Neural progenitor cell (in vitro differentiated cells): ENCODE measurements around the gene SLC2A10. TPM values are rescaled to one million over a fixed set of nuclear protein-coding genes. Genes with fewer than 3 reads are reported as not detected.
A peak's percentile ranks its signal among the peaks of the same experiment; 100 is the strongest.

ENCODE experiments used
- DNase-seq: peaks from one replicate; pipeline ENCODE4 v3.0.0-alpha.2; 2016; ENCODE audit warnings: low spot score
- H2AFZ ChIP-seq: fragments of 200-600 bp; sonication (generic); replicated peaks from 2 replicates; pipeline ENCODE4 v1.6.1; 2016; ENCODE audit warnings: antibody characterized with exemption
- H3F3A ChIP-seq: fragments of 200-600 bp; sonication (generic); 2 replicates; pipeline ENCODE4 v1.6.1; 2016; ENCODE audit warnings: antibody characterized with exemption, low read depth
- H3K27ac ChIP-seq: fragments of 200-600 bp; sonication (generic); 2 replicates; pipeline ENCODE4 v1.5.1; 2016; ENCODE audit warnings: mild to moderate bottlenecking
- H3K27me3 ChIP-seq: fragments of 200-600 bp; sonication (generic); 2 replicates; pipeline ENCODE4 v1.6.1; 2016; ENCODE audit warnings: mild to moderate bottlenecking, moderate library complexity
- H3K36me3 ChIP-seq: fragments of 200-600 bp; sonication (generic); 2 replicates; pipeline ENCODE4 v1.5.1; 2016
- H3K4me1 ChIP-seq: fragments of 200-600 bp; sonication (generic); 2 replicates; pipeline ENCODE4 v1.6.1; 2016; ENCODE audit warnings: mixed run types
- H3K4me2 ChIP-seq: fragments of 200-600 bp; sonication (generic); 2 replicates; pipeline ENCODE4 v1.6.1; 2016
- H3K4me3 ChIP-seq: fragments of 200-600 bp; sonication (generic); 2 replicates; pipeline ENCODE4 v1.5.1; 2016
- H3K79me2 ChIP-seq: fragments of 200-600 bp; sonication (generic); 2 replicates; pipeline ENCODE4 v1.6.1; 2016; ENCODE audit warnings: low read depth
- H3K9ac ChIP-seq: fragments of 200-600 bp; sonication (generic); 2 replicates; pipeline ENCODE4 v1.6.1; 2016
- H3K9me3 ChIP-seq: fragments of 200-600 bp; sonication (generic); 2 replicates; pipeline ENCODE4 v1.5.1; 2016; ENCODE audit warnings: low read depth
- H4K20me1 ChIP-seq: fragments of 200-600 bp; sonication (generic); 2 replicates; pipeline ENCODE4 v1.6.1; 2016; ENCODE audit warnings: low read depth
- H3K27ac Mint-ChIP-seq: 3 replicates; pipeline ENCODE4 v1.8.0; 2021; ENCODE audit warnings: mixed read lengths
- H3K27me3 Mint-ChIP-seq: 2 replicates; pipeline ENCODE4 v1.8.0; 2022; ENCODE audit warnings: low read depth, mild to moderate bottlenecking, inconsistent platforms, moderate library complexity, mixed read lengths; ENCODE audit not compliant: insufficient read depth
- H3K36me3 Mint-ChIP-seq: 3 replicates; pipeline ENCODE4 v1.8.0; 2021; ENCODE audit warnings: mixed read lengths
- H3K4me1 Mint-ChIP-seq: 3 replicates; pipeline ENCODE4 v1.8.0; 2021; ENCODE audit warnings: mixed read lengths
- H3K4me3 Mint-ChIP-seq: 3 replicates; pipeline ENCODE4 v1.8.0; 2021; ENCODE audit warnings: mild to moderate bottlenecking, moderate library complexity, mixed read lengths
- H3K9me3 Mint-ChIP-seq: 3 replicates; pipeline ENCODE4 v1.8.0; 2020; ENCODE audit warnings: mixed read lengths
- CTCF ChIP-seq: fragments of 200-600 bp; sonication (generic); IDR thresholded peaks from 2 replicates; pipeline ENCODE4 v1.5.1; 2017; ENCODE audit warnings: antibody characterized with exemption, mild to moderate bottlenecking
- EZH2 ChIP-seq: fragments of 200-600 bp; sonication (generic); IDR thresholded peaks from 2 replicates; pipeline ENCODE4 v1.6.1; 2017; ENCODE audit warnings: antibody characterized with exemption, mild to moderate bottlenecking, moderate library complexity
- EZH2phosphoT487 ChIP-seq: fragments of 200-600 bp; sonication (generic); IDR thresholded peaks from 2 replicates; pipeline ENCODE4 v1.6.1; 2017; ENCODE audit warnings: antibody characterized with exemption
- total RNA-seq: library from RNA; depleted of rRNA; stranded (reverse); fragments of >200 nt; gene quantifications from 2 replicates; pipeline ENCODE4 v1.2.3, GENCODE V29; 2015; ENCODE audit warnings: low replicate concordance

Gene SLC2A10
- total RNA-seq, 1 donor from 2014 or later = 9.6 TPM

- Histone ChIP-seq H3K27me3 (no peaks in the 10 kb centered on the region), H3K9ac (no peak overlapping the region), H4K20me1 (no peaks in the 10 kb centered on the region), H3K4me1 (peaks cover 6% of the 10 kb centered on the region), H3K27ac (no peak overlapping the region), H3F3A (peaks cover 19% of the 10 kb centered on the region), H3K4me2 (no peak overlapping the region), H2AFZ (no peak overlapping the region), H3K79me2 (no peaks in the 10 kb centered on the region), H3K4me3 (no peak overlapping the region), H3K9me3 (no peaks in the 10 kb centered on the region), H3K36me3 (no peaks in the 10 kb centered on the region)
- H3K9me3 Mint-ChIP-seq = peaks cover 11% of the 10 kb centered on the region
- H3K4me3 Mint-ChIP-seq = peak overlapping the region; percentile 34
- TF ChIP-seq CTCF (peak; percentile 67), EZH2 (no peak)
- peaks cover 65% of the 10 kb centered on the region for H3K4me1 Mint-ChIP-seq
- H3K27me3 Mint-ChIP-seq = peaks cover 7% of the 10 kb centered on the region
- peak; percentile 50 for DNase-seq
- peaks cover 8% of the 10 kb centered on the region for H3K36me3 Mint-ChIP-seq
- peak overlapping the region; percentile 34 for H3K27ac Mint-ChIP-seq
These were observed 9.6 kb upstream of the SLC2A10 start for GRCh38 chr20:46699651-46700359.

GRCh38 chr20:46700481-46700880 is 9.0 kb upstream of the SLC2A10 start:
- Histone ChIP-seq H3K27ac (no peak overlapping the region), H3K79me2 (no peaks in the 10 kb centered on the region), H2AFZ (no peak overlapping the region), H3K9me3 (no peaks in the 10 kb centered on the region), H3K4me2 (no peak overlapping the region), H3K4me1 (peaks cover 8% of the 10 kb centered on the region), H3K27me3 (no peaks in the 10 kb centered on the region), H3K4me3 (no peak overlapping the region), H3F3A (peaks cover 25% of the 10 kb centered on the region), H4K20me1 (no peaks in the 10 kb centered on the region), H3K36me3 (no peaks in the 10 kb centered on the region), H3K9ac (no peak overlapping the region)
- Mint-ChIP-seq H3K27ac (peak overlapping the region; percentile 34), H3K36me3 (peaks cover 8% of the 10 kb centered on the region), H3K4me3 (no peak overlapping the region), H3K4me1 (peaks cover 63% of the 10 kb centered on the region), H3K9me3 (peaks cover 11% of the 10 kb centered on the region), H3K27me3 (peaks cover 7% of the 10 kb centered on the region)
- TF ChIP-seq EZH2phosphoT487 = no peak
- no peak for TF ChIP-seq EZH2
- TF ChIP-seq CTCF = no peak
- no peak for DNase-seq

DNA sequence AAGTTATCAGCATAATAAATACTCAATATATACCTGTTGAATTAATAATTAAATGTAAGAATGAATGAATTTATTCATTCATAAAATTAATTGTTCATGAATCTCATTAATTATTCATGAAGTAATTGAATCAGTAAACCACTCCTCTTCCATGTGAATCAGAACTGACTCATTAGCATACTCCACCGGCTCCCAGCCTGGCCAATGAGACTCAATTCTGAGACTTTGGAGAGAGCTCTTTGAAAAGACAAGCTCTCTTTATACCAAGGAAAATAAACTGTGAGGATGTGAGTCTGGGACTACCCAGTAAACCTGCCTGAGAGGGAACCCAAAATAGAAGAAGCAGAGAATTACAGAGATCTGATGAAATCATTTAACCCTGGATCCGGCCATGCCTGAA is 8.4 kb upstream of the SLC2A10 start:
- peaks cover 25% of the 10 kb centered on the region for H3F3A ChIP-seq
- no peak overlapping the region for H3K9ac ChIP-seq
- Mint-ChIP-seq H3K4me3 (no peak overlapping the region), H3K36me3 (peaks cover 8% of the 10 kb centered on the region), H3K4me1 (peaks cover 58% of the 10 kb centered on the region), H3K27me3 (peaks cover 7% of the 10 kb centered on the region), H3K9me3 (peaks cover 11% of the 10 kb centered on the region), H3K27ac (no peak overlapping the region)
- TF ChIP-seq CTCF = no peak
- TF ChIP-seq EZH2 = no peak
- no peak for TF ChIP-seq EZH2phosphoT487
- H3K4me2 ChIP-seq = no peak overlapping the region
- no peaks in the 10 kb centered on the region for H4K20me1 ChIP-seq
- H3K4me1 ChIP-seq = peaks cover 8% of the 10 kb centered on the region
- peaks cover 3% of the 10 kb centered on the region for H3K9me3 ChIP-seq
- no peak overlapping the region for H3K4me3 ChIP-seq
- DNase-seq = no peak
- no peaks in the 10 kb centered on the region for H3K79me2 ChIP-seq
- no peak overlapping the region for H3K27ac ChIP-seq
- H3K27me3 ChIP-seq = no peaks in the 10 kb centered on the region
- no peaks in the 10 kb centered on the region for H3K36me3 ChIP-seq
- H2AFZ ChIP-seq = no peak overlapping the region
